Activated CD8-positive, alpha-beta T cell treated with anti-CD3 and anti-CD28 coated beads for 36 hours (primary cell): ENCODE measurements around the gene ATP5ME. TPM values are rescaled to one million over a fixed set of nuclear protein-coding genes. Genes with fewer than 3 reads are reported as not detected.

Experiments used
- ATAC-seq: fragments of 200-7000 bp; cut with Tn5 transposase; one replicate; pipeline ENCODE4 v1.10.0; 2021; ENCODE audit warnings: mild to moderate bottlenecking, moderate library complexity
- CTCF ChIA-PET: fragments of 350-600 bp; sonication (Branson Sonifier 250); formaldehyde crosslinking; loops from one replicate; lab custom pipeline; 2021; ENCODE audit warnings: antibody characterized with exemption; lab: Charles Lee
- POLR2A ChIA-PET: fragments of 350-600 bp; sonication (Branson Sonifier 250); formaldehyde crosslinking; loops from one replicate; lab custom pipeline; 2021; ENCODE audit warnings: antibody characterized with exemption; lab: Charles Lee
- DNase-seq: peaks from one replicate; pipeline ENCODE4 v3.0.0-alpha.2; 2020
- H3K27ac Mint-ChIP-seq: one replicate; pipeline ENCODE4 v1.8.0; 2021; ENCODE audit warnings: mild to moderate bottlenecking, mixed read lengths
- H3K27me3 Mint-ChIP-seq: one replicate; pipeline ENCODE4 v1.8.0; 2021; ENCODE audit warnings: mixed read lengths
- H3K36me3 Mint-ChIP-seq: one replicate; pipeline ENCODE4 v1.8.0; 2021; ENCODE audit warnings: low read depth, mixed read lengths
- H3K4me1 Mint-ChIP-seq: one replicate; pipeline ENCODE4 v1.8.0; 2021; ENCODE audit warnings: low read depth, mixed read lengths
- H3K4me3 Mint-ChIP-seq: one replicate; pipeline ENCODE4 v1.8.0; 2021; ENCODE audit warnings: mild to moderate bottlenecking, moderate library complexity, mixed read lengths
- H3K9me3 Mint-ChIP-seq: one replicate; pipeline ENCODE4 v1.8.0; 2021; ENCODE audit warnings: mixed read lengths
- intact Hi-C: fragments of 100-400 bp; cut with micrococcal nuclease; formaldehyde crosslinking; loops from one replicate; pipeline ENCODE4 v1.10.0; 2022
- total RNA-seq, 2 experiments: library from RNA; stranded (reverse); gene quantifications; one replicate each; pipeline ENCODE4 v1.2.3, GENCODE V29; 2021
- TF ChIP-seq, protein P1 (sequence below): fragments of 200-600 bp; IDR thresholded peaks from one replicate; pipeline ENCODE4 v1.8.0; 2022; ENCODE audit warnings: antibody characterized with exemption, mild to moderate bottlenecking

Gene ATP5ME
- total RNA-seq, 2 experiments from 2014 or later: 221 to 234 TPM

DNA sequence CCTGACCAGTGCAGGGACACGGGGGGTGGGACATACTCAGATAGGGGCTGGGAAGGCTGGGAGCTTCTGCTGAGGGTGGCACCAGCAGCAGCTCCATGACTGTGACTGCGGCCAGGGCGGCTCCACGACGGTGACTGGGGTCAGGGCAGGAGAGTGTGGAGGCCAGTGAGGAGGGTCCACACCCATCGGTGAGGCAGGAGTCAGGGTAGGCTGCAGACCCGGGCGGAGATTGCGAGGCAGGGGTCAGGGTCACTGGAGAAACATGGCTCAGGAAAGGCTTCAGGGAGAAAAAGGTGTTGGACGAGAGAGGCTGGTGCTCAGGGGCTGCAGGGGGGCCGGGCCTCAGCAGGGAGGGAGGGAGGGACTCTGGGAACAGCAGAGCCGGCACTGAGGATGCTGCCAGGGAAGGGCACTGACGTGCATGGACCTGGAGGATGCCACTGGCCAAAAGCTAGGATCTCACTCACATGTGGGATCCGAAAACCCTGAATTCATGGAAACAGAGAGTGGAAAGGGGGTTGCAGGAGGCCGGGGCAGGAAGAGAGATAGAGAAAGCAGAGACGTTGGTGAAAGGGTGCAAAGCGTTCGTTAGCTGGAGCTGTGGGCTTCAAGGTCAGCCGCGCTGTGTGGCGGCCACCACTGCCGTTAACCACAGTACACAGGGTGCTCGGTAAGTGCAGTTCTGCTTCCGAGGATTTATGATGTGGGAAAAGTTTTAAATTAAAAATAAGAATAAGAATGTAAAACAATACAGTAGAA, 22.0 kb downstream of the ATP5ME start:
- Mint-ChIP-seq H3K36me3 (no peaks in the 10 kb centered on the region), H3K4me3 (no peak overlapping the region), H3K27me3 (peaks cover 2% of the 10 kb centered on the region), H3K4me1 (no peaks in the 10 kb centered on the region), H3K9me3 (no peaks in the 10 kb centered on the region), H3K27ac (no peak overlapping the region)
- intact Hi-C loops: no loop called here
- DNase-seq (no peak), ATAC-seq (no peak)
- ChIA-PET CTCF (interaction anchor here (1.6 kb wide), 1 partner anchor 13 kb away, joined by 3 read pairs; no protein-coding TSS in a partner anchor), POLR2A (no interaction called here)
- TF ChIP-seq, protein P1, sequence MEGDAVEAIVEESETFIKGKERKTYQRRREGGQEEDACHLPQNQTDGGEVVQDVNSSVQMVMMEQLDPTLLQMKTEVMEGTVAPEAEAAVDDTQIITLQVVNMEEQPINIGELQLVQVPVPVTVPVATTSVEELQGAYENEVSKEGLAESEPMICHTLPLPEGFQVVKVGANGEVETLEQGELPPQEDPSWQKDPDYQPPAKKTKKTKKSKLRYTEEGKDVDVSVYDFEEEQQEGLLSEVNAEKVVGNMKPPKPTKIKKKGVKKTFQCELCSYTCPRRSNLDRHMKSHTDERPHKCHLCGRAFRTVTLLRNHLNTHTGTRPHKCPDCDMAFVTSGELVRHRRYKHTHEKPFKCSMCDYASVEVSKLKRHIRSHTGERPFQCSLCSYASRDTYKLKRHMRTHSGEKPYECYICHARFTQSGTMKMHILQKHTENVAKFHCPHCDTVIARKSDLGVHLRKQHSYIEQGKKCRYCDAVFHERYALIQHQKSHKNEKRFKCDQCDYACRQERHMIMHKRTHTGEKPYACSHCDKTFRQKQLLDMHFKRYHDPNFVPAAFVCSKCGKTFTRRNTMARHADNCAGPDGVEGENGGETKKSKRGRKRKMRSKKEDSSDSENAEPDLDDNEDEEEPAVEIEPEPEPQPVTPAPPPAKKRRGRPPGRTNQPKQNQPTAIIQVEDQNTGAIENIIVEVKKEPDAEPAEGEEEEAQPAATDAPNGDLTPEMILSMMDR: no peak

DNA sequence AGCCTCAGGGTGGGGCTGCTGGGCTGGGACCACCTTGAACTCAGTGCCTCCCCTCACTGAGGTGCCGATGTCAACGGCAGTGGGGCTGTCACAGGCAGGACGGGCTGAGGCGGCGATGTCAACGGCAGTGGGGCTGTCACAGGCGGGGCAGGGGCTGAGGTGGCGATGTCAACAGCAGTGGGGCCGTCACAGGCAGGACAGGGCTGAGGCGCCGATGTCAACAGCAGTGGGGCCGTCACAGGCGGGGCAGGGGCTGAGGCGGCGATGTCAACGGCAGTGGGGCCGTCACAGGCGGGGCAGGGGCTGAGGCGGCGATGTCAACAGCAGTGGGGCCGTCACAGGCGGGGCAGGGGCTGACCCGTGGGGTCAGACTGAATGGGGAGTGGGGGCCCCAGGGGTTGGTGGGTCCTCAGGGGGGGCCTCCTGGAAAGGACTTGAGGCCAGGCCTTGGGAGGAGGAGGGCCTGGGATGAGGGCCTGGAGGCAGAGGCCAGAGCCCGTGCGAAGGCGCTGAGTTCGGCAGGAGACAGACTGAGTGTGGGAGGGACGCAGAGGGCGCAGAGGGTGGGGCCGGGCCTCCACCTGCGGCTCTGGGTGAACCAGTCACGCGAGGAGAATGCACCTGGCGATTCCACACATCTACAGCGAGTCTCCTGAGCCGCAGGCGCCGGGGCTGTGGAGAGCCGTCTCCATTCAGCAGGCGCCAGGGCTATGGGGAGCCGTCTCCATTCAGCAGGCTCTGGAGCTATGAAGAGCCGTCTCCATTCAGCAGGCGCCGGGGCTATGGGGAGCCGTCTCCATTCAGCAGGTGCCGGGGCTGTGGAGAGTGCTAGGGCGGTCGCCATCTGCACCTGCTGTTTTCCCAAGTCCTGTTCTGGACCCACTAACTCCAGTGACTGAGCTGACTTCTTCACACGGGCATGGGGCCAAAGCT, 22.9 kb downstream of the ATP5ME start:
- peaks cover 7% of the 10 kb centered on the region for H3K27me3 Mint-ChIP-seq
- no peak for ATAC-seq
- intact Hi-C loops: no loop called here
- peaks cover 3% of the 10 kb centered on the region for H3K4me1 Mint-ChIP-seq
- no peak for DNase-seq
- no peak overlapping the region for H3K4me3 Mint-ChIP-seq
- H3K36me3 Mint-ChIP-seq: no peaks in the 10 kb centered on the region
- TF ChIP-seq, protein P1: no peak
- ChIA-PET POLR2A (no interaction called here), CTCF (no interaction called here)
- no peak overlapping the region for H3K27ac Mint-ChIP-seq
- no peaks in the 10 kb centered on the region for H3K9me3 Mint-ChIP-seq

DNA sequence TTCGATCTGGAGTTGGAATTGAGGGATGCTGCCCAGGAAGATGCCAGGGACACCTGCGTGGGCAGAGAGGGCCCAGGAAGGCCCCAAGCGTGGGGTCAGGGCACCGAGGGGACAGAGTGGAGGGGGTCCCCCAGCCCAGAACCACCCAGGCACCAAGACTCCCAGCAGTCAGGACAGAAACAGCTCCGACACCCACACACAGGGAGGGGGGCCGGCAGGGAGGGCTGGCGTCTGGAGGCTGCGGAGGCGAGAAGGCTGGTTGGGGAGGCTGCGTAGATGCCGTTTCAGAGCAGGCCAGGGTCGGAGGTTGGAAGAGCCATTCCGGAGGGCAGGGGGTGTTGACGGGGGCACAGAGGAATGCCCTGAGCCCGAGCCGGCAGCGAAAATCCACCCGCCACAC, 23.6 kb downstream of the ATP5ME start:
- Mint-ChIP-seq H3K9me3 (no peaks in the 10 kb centered on the region), H3K4me1 (peaks cover 7% of the 10 kb centered on the region), H3K4me3 (no peak overlapping the region), H3K27me3 (peaks cover 10% of the 10 kb centered on the region), H3K36me3 (no peaks in the 10 kb centered on the region), H3K27ac (no peak overlapping the region)
- intact Hi-C loops: no loop called here
- TF ChIP-seq, protein P1: no peak
- CTCF ChIA-PET: no interaction called here
- DNase-seq: no peak
- ATAC-seq: no peak
- POLR2A ChIA-PET: no interaction called here

DNA sequence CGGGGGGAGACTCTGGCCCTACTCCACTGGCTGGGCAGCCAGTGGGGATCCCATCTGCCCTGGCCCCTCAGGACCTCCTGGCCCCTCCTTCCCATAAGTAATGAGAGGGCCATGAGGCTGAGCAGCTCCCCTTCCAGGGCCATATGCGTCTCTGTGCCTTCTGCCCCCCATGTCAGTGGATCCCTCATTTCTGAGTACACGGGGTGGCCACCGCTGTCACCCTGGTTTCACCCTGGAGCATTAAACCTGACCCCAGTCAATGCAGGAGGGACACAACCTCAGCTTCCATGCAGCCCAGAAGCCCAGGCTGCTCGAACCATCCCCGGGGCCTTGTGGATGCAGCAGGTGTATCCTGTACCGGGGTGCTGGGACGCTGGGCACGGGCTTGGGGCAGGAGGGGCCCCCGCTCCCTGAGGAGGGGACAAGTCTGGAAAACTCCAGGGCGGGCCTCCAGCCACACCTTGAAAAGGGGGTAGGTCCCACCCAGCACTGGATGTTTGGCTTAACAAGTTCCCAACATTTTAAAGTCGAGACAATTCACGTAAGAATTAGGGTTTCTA, 24.2 kb downstream of the ATP5ME start:
- intact Hi-C loops: no loop called here
- CTCF ChIA-PET: no interaction called here
- ATAC-seq: no peak
- Mint-ChIP-seq H3K36me3 (peaks cover under 1% of the 10 kb centered on the region), H3K4me3 (no peak overlapping the region), H3K27me3 (peaks cover 10% of the 10 kb centered on the region), H3K4me1 (peaks cover 7% of the 10 kb centered on the region), H3K9me3 (peaks cover under 1% of the 10 kb centered on the region), H3K27ac (no peak overlapping the region)
- TF ChIP-seq, protein P1: no peak
- DNase-seq: no peak
- POLR2A ChIA-PET: no interaction called here
